GM12872 (cell line): ENCODE data around the gene ACTMAP.

ENCODE experiments used
- TF ChIP-seq, protein P1 (sequence below): IDR thresholded peaks from 3 replicates; pipeline ENCODE4 v1.5.1; 2011; ENCODE audit warnings: low read depth, mild to moderate bottlenecking, low read length, moderate library complexity; ENCODE audit not compliant: insufficient read depth

Gene ACTMAP

DNA sequence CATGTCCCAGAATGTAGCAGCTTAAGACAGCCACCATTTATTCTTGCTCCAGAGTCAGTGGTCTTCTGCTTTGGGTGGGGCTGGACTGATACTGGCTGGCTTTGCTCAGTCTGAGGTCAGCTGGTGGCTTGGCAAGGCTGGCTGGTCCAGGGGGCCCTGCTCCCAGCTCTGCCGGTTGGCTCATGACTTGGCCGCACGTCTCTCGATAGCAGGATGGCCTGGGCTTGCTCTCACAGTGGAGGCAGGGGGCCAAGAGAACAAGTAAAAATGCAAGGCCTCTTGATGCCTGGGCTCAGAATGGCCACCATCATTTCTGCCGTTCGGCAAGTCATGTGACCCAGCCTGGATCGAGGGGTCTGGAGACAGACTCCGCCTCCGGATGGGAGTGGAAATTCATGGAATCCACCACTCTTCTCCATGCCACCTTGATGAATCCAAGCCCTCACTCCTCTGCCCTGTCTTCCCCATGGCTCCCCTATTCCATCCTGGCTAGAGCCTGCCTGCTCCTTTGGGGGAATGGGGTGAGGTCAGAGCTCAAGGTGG lies 13.1 kb downstream of the ACTMAP start:
- TF ChIP-seq, protein P1, sequence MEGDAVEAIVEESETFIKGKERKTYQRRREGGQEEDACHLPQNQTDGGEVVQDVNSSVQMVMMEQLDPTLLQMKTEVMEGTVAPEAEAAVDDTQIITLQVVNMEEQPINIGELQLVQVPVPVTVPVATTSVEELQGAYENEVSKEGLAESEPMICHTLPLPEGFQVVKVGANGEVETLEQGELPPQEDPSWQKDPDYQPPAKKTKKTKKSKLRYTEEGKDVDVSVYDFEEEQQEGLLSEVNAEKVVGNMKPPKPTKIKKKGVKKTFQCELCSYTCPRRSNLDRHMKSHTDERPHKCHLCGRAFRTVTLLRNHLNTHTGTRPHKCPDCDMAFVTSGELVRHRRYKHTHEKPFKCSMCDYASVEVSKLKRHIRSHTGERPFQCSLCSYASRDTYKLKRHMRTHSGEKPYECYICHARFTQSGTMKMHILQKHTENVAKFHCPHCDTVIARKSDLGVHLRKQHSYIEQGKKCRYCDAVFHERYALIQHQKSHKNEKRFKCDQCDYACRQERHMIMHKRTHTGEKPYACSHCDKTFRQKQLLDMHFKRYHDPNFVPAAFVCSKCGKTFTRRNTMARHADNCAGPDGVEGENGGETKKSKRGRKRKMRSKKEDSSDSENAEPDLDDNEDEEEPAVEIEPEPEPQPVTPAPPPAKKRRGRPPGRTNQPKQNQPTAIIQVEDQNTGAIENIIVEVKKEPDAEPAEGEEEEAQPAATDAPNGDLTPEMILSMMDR = no peak

DNA sequence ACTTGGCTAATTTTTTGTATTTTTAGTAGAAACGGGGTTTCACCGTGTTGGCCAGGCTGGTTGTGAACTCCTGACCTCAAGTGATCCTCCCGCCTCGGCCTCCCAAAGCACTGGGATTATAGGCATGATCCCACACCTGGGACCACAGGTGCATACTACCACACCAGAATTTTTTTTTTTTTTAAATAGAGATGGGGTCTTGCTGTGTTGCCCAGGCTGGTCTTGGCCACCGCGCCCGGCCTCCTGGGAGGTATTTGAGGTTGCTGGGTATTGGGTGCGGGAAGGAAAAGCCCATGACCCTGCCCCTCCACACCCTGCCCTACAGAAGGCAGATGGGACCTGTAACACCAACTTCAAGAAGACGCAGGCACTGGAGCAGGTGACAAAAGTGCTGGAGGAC lies 13.6 kb downstream of the ACTMAP start:
- TF ChIP-seq, protein P1 = no peak

DNA sequence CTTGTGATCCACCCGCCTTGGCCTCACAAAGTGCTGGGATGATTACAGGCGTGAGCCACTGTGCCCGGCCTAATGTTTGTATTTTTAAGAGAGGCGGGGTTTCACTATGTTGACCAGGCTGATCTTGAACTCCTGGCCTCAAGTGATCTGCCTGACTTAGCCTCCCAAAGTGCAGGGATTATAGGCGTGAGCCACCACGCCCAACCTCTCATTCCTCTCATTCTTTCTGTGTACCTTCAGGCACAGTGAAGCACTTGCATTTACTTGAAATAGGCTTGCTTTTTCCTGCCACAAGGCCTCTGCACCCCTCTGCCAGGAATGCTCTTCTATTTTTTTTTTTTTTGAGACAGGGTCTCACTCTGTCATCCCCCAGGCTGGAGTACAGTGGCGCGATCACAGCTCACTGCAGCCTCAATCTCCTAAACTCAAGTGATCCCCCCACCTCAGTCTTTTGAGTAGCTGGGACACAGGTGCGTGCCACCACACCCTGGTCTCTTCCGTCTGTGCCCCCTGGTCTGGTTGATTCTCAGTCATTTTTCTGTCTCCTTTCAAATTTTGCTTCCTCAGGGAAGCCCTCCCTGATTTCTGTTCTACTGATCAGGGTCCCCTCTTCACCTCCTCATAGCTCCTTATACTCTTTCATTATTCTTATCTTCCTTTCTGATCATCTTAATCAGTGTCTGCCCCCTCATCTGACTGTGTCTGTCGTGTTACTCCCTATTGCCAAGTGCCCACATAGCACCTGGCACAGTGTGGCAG lies 15.1 kb downstream of the ACTMAP start:
- TF ChIP-seq, protein P1 = no peak

DNA sequence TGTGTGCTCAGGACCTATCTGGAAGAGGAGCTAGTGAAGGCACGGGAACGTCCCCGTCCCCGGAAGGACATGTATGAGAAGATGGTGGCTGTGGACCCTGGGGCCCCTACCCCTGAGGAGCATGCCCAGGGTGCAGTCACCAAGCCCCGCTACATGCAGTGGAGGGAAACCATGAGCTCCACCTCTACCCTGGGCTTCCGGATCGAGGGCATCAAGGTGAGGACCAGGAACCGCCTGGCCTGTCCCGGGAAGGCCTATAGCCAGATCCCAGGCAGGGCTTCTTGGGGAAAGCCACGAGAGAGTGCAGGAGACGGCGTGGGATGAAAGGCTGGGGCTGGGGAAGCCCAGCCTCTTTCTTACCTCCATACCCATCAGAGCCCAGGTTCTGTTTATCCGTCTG lies 17.1 kb downstream of the ACTMAP start:
- TF ChIP-seq, protein P1 = no peak

DNA sequence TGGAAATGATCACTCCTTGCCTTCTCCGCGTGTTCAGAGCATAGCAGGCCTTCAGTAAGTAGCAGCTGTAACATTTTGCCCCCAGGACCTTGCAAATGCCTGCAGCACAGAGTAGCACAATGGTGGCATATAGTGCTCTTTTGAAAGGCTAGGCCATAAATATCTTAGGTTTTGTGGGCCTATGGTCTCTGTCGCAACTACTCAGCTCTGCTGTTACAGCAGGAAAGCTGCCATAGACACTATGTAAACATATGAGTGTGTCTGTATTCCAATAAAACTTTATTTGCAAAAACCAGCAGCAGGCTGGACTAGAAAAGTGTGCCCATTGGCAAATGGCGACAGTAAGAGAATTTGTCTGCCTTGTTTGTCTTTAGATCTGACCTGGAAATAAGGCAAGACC lies 24.0 kb downstream of the ACTMAP start:
- TF ChIP-seq, protein P1 = no peak

DNA sequence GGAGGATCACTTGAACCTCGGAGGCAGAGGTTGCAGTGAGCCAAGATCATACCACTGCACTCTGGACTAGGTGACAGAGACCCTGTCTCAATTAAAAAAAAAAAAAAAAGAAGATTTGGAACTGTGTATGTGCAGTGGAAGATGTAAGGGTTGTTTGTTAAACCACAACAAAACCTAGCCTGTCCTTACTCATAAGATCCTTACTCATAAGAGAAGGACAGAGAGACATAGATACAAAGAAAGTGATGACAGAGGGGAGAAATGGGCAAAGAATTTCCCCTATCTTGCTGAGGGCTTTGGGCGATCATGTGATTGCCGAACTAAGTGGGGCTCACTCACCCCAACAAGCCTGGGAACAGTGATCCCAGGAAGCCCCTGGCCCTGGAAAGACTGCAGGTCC lies 25.4 kb downstream of the ACTMAP start:
- TF ChIP-seq, protein P1 = no peak

DNA sequence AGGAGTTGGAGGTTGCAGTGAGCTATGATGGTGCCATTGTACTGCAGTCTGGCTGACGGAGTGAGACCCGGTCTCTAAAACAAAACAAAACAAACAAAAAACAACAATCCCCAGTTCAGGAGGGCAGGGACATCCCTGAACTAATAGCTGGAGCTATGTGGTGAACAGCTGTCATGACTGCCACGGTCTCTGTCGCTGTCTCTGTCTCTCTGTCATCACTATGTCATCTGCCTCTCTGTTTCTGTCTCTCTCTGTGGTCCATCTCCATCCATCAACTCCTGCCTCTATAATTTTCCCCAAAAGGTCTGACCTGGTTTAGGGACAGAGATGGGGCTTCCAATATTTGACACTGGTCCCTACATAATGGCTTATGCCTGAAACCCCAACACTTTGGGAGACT lies 26.0 kb downstream of the ACTMAP start:
- TF ChIP-seq, protein P1 = no peak
